Esophagus muscularis mucosa (tissue), 4 donors: ENCODE results near the gene RPS6KC1. TPM values are rescaled to one million over a fixed set of nuclear protein-coding genes. Genes with fewer than 3 reads are reported as not detected.
"Not testable (repeated sequence)": the region's sequence is repeated elsewhere in the genome, so short reads cannot be mapped to it uniquely, and the experiment has no call there.

ENCODE experiments used
- DNase-seq: peaks from one replicate; pipeline ENCODE4 v3.0.0-alpha.2; 2017; ENCODE audit errors: extremely low spot score
- H3K27ac ChIP-seq, 4 donors: fragments of 200-600 bp; sonication (generic); replicated peaks in 1 of 4; 1 replicate in 3 of 4; 2 replicates in 1 of 4; pipeline ENCODE4 v1.5.1; 2016 to 2019; ENCODE audit warnings: mild to moderate bottlenecking in 1 of 4
- H3K27me3 ChIP-seq, 4 donors: fragments of 200-600 bp; sonication (generic); one replicate each; pipeline versions ENCODE4 v1.5.1 to v1.6.0; 2016 to 2019
- H3K36me3 ChIP-seq, 4 donors: fragments of 200-600 bp; sonication (generic); one replicate each; pipeline ENCODE4 v1.5.1; 2016 to 2019
- H3K4me1 ChIP-seq, 4 donors: fragments of 200-600 bp; sonication (generic); one replicate each; pipeline ENCODE4 v1.5.1; 2016 to 2019
- H3K4me3 ChIP-seq, 4 donors: fragments of 200-600 bp; sonication (generic); 1 replicate in 2 of 4; 2 replicates in 2 of 4; pipeline ENCODE4 v1.5.1; 2016 to 2019; ENCODE audit warnings: mild to moderate bottlenecking in 4 of 4, moderate library complexity in 1 of 4
- H3K9me3 ChIP-seq, 4 donors: fragments of 200-600 bp; sonication (generic); 1 replicate in 3 of 4; 2 replicates in 1 of 4; pipeline ENCODE4 v1.5.1; 2016 to 2019
- CTCF ChIP-seq, 3 experiments: fragments of 200-600 bp in 2 of 3; fragments of 450-650 bp in 1 of 3; sonication (generic) in 2 of 3; IDR thresholded peaks; one replicate each; pipeline ENCODE4 v1.5.1; 2017 to 2019; ENCODE audit warnings: antibody characterized with exemption in 3 of 3, mild to moderate bottlenecking in 2 of 3, moderate library complexity in 1 of 3
- EP300 ChIP-seq: sonication (generic); formaldehyde crosslinking; IDR thresholded peaks from one replicate; pipeline ENCODE4 v1.6.1; 2017; ENCODE audit warnings: antibody characterized with exemption
- POLR2A ChIP-seq: fragments of 450-650 bp; IDR thresholded peaks from one replicate; pipeline ENCODE4 v1.6.1; 2017; ENCODE audit warnings: antibody characterized with exemption, moderate library complexity, mild to moderate bottlenecking, low read depth
- POLR2AphosphoS5 ChIP-seq, 2 donors: sonication (generic); formaldehyde crosslinking; IDR thresholded peaks; one replicate each; pipeline ENCODE4 v1.6.1; 2017; ENCODE audit warnings: antibody characterized with exemption in 2 of 2
- WGBS: methylation state at CpG from one replicate; pipeline ENCODE4 v1.1.5; 2018; 5-methylcytosine and 5-hydroxymethylcytosine counted together
- intact Hi-C: fragments of 100-400 bp; cut with DNase I; formaldehyde crosslinking; loops from one replicate; pipeline ENCODE4 v1.15.1; 2023
- total RNA-seq, 4 donors: library from RNA; depleted of rRNA; stranded (reverse); fragments of >200 nt; gene quantifications; one replicate each; pipeline versions ENCODE4 v1.1.0 to v1.2.1, GENCODE V29; 2016

The RPS6KC1 gene
- total RNA-seq, 4 donors from 2014 or later = 21.0 to 26.8 (median 23.8) TPM

DNA sequence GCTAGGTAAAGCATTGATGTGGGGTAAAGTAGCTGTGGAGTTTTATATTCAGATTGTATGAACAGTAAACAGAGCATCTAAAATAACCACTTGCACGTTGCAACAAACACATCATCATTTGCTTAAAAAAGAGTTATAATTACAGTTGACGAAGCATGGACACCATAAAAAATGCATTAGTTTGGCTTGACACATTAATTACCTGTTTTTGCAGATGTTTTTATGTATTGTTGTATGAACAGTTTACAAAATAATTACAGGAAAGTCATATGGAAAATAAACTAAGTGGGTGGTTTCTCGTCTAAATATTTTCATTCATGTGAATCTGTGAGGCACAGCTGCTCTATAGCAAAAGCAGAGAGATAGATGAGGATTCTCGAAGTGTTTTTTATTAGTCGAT, 108.3 kb downstream of the RPS6KC1 start:
- no peak for TF ChIP-seq POLR2A
- TF ChIP-seq CTCF (IDR thresholded peaks at IDR 0.05) = no peak
- no peak for TF ChIP-seq EP300
- no peak for TF ChIP-seq POLR2AphosphoS5 (IDR thresholded peaks at IDR 0.05)
- intact Hi-C loops = no loop called here
- H3K36me3 ChIP-seq = peaks cover 0 to 3% (median 0%) of the 10 kb centered on the region in 4 donors
- no peak overlapping the region for H3K4me3 ChIP-seq
- 86% methylated on average over 5 of the region's 5 CpGs for WGBS
- H3K27me3 ChIP-seq = no peaks in the 10 kb centered on the region
- no peak for DNase-seq
- no peak overlapping the region for H3K27ac ChIP-seq
- no peaks in the 10 kb centered on the region for H3K9me3 ChIP-seq
- peaks cover 14 to 24% (median 19%) of the 10 kb centered on the region in 4 donors for H3K4me1 ChIP-seq

DNA sequence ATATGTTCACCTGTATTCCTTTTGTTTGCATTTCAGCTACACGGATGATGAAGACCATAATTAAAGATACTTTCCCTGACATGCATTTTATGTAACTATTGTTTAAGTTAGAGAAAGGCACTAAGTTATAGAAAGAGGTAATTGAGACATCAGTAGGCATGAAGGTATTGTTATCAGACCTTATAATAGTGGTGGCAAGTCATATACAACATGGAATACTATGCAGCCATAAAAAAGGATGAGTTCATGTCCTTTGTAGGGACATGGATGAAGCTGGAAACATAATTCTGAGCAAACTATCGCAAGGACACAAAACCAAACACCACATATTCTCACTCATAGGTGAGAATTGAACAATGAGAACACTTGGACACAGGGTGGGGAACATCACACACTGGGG, 109.4 kb downstream of the RPS6KC1 start:
- 100% methylated on average over 2 of the region's 2 CpGs for WGBS
- intact Hi-C loops, H3K4me3 ChIP-seq, H3K27me3 ChIP-seq, DNase-seq, H3K9me3 ChIP-seq, H3K36me3 ChIP-seq, H3K27ac ChIP-seq: not testable (repeated sequence)
- H3K4me1 ChIP-seq = peaks cover 14 to 24% (median 19%) of the 10 kb centered on the region in 4 donors

- DNase-seq = no peak
Measured at GRCh38 chr1:213162338-213162737, 111.3 kb downstream of the RPS6KC1 start.

DNA sequence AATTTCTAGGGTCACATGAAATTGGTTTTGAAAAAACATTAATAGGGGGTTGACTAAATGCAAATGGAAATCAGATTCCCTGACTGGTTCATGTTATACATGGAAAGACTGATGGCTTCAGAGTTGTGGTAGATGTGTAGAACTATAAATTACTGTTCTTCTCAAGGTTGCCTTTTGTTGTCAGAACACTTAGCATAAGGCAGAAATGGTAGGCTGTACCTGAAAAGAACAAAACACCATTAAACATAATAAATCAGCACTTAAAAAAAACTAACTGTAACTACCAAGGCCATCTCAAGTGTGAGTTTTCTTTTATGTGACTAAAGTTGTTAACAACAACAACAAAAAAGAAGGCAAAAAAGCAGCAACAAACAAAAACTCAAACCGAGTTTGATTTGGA, 111.8 kb downstream of the RPS6KC1 start:
- TF ChIP-seq POLR2AphosphoS5 (IDR thresholded peaks at IDR 0.05) (no peak), POLR2A (no peak), EP300 (no peak), CTCF (IDR thresholded peaks at IDR 0.05) (no peak)
- H3K4me3 ChIP-seq = no peak overlapping the region
- no peaks in the 10 kb centered on the region for H3K9me3 ChIP-seq
- no peak overlapping the region for H3K27ac ChIP-seq
- intact Hi-C loops = no loop called here
- H3K27me3 ChIP-seq = no peaks in the 10 kb centered on the region
- DNase-seq = no peak
- WGBS = 76% methylated on average over 1 of the region's 1 CpG
- peaks cover 15 to 29% (median 22%) of the 10 kb centered on the region in 4 donors for H3K4me1 ChIP-seq
- no peaks in the 10 kb centered on the region for H3K36me3 ChIP-seq

More at GRCh38 chr1:213162338-213162737, 111.3 kb downstream of the RPS6KC1 start:
- Histone ChIP-seq H3K4me3 (no peak overlapping the region), H3K27ac (no peak overlapping the region), H3K4me1 (peaks cover 15 to 31% (median 25%) of the 10 kb centered on the region in 4 donors), H3K27me3 (no peaks in the 10 kb centered on the region), H3K36me3 (no peaks in the 10 kb centered on the region), H3K9me3 (no peaks in the 10 kb centered on the region)
- TF ChIP-seq CTCF (IDR thresholded peaks at IDR 0.05) (no peak), POLR2AphosphoS5 (IDR thresholded peaks at IDR 0.05) (no peak), POLR2A (no peak)
- intact Hi-C loops = no loop called here
- 82% methylated on average over 2 of the region's 2 CpGs for WGBS

DNA sequence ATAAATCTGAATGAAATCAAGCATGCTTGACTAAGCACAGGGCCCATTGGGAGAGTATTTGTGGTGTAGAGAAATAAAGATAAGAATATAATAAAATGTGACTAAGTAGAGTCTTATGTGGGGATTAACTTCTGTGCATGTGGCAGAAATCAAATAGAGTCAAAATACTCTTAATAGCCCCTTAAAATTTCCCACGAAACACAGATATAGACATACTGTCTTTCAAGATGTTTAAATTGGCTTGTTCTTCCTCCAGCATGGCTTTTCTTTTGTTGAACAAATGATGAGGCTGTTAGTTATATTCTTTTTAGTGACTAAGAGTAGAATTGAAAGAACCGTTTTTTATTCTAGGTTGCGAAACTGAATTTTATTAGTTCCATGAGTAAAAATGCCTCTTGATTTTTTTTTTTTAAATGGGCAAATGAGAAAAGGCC, 112.3 kb downstream of the RPS6KC1 start:
- H3K27ac ChIP-seq = no peak overlapping the region
- no peak for DNase-seq
- no peaks in the 10 kb centered on the region for H3K36me3 ChIP-seq
- no peaks in the 10 kb centered on the region for H3K27me3 ChIP-seq
- TF ChIP-seq CTCF (IDR thresholded peaks at IDR 0.05) (no peak), EP300 (no peak), POLR2AphosphoS5 (IDR thresholded peaks at IDR 0.05) (no peak), POLR2A (no peak)
- H3K9me3 ChIP-seq = no peaks in the 10 kb centered on the region
- H3K4me3 ChIP-seq = no peak overlapping the region
- peaks cover 11 to 25% (median 18%) of the 10 kb centered on the region in 4 donors for H3K4me1 ChIP-seq
- whole genome bisulfite sequencing = 79% methylated on average over 3 of the region's 3 CpGs
- intact Hi-C loops = no loop called here
